Right renal cortex interstitium (tissue), 3 donors: ENCODE results near the gene PIK3CD. TPM values are rescaled to one million over a fixed set of nuclear protein-coding genes. Genes with fewer than 3 reads are reported as not detected.
"Not testable (repeated sequence)": the region's sequence is repeated elsewhere in the genome, so short reads cannot be mapped to it uniquely, and the experiment has no call there.

Experiments
- DNase-seq, 3 donors: peaks; one replicate each; pipeline ENCODE4 v3.0.0-alpha.2; 2013; ENCODE audit warnings: low read depth in 3 of 3, low spot score in 2 of 3
- polyA plus RNA-seq, 3 donors: library from polyadenylated mRNA; unstranded; fragments of 120-200 nt; gene quantifications; one replicate each; pipeline ENCODE4 v1.2.1, GENCODE V29; 2013; ENCODE audit not compliant: insufficient read length in 3 of 3

PIK3CD gene
- polyA plus RNA-seq, 3 donors = 5.5 to 6.9 (median 5.9) TPM

- no peak for DNase-seq
These were observed 36.5 kb downstream of the PIK3CD start for GRCh38 chr1:9687874-9688582.

GRCh38 chr1:9688599-9688998 is 37.1 kb downstream of the PIK3CD start:
- no peak for DNase-seq

- peak in 1 of 3 donors; percentile 45 for DNase-seq
These were observed 37.6 kb downstream of the PIK3CD start for GRCh38 chr1:9689011-9689706.

GRCh38 chr1:9689971-9690381 is 38.4 kb downstream of the PIK3CD start:
- DNase-seq = no peak

GRCh38 chr1:9690440-9691107 is 39.0 kb downstream of the PIK3CD start:
- no peak for DNase-seq

GRCh38 chr1:9691108-9691445 is 39.5 kb downstream of the PIK3CD start:
- DNase-seq = no peak

- no peak for DNase-seq
These were observed 40.2 kb downstream of the PIK3CD start for GRCh38 chr1:9691691-9692090.

- DNase-seq = no peak
These were observed 45.3 kb downstream of the PIK3CD start for GRCh38 chr1:9696793-9697192.

GRCh38 chr1:9699361-9699760 is 47.8 kb downstream of the PIK3CD start:
- no peak for DNase-seq

GRCh38 chr1:9700340-9700739 is 48.8 kb downstream of the PIK3CD start:
- no peak for DNase-seq

- no peak for DNase-seq
These were observed 50.1 kb downstream of the PIK3CD start for GRCh38 chr1:9701665-9702064.

- DNase-seq = no peak
These were observed 51.6 kb downstream of the PIK3CD start for GRCh38 chr1:9703165-9703509.

- DNase-seq = no peak
These were observed 52.1 kb downstream of the PIK3CD start for GRCh38 chr1:9703681-9704080.

- no peak for DNase-seq
These were observed 54.0 kb downstream of the PIK3CD start for GRCh38 chr1:9705337-9706093.

GRCh38 chr1:9706178-9706577 is 54.6 kb downstream of the PIK3CD start:
- DNase-seq = no peak

GRCh38 chr1:9710037-9710436 is 58.5 kb downstream of the PIK3CD start:
- DNase-seq = no peak

- DNase-seq = no peak
These were observed 60.0 kb downstream of the PIK3CD start for GRCh38 chr1:9711466-9712020.

- DNase-seq = not testable (repeated sequence)
These were observed 61.2 kb downstream of the PIK3CD start for GRCh38 chr1:9712767-9713166.

- no peak for DNase-seq
These were observed 62.8 kb downstream of the PIK3CD start for GRCh38 chr1:9714257-9714718.

- no peak for DNase-seq
These were observed 64.2 kb downstream of the PIK3CD start for GRCh38 chr1:9715536-9716226.
